Muscle of leg (tissue), 11 donors: ENCODE measurements around the gene RRP8. TPM values are rescaled to one million over a fixed set of nuclear protein-coding genes. Genes with fewer than 3 reads are reported as not detected.

ENCODE experiments used
- DNase-seq: peaks from one replicate; pipeline ENCODE4 v3.0.0; 2013
- H3K27ac ChIP-seq: one replicate; pipeline ENCODE4 v1.5.1; 2013; ENCODE audit warnings: mild to moderate bottlenecking, low read length, control low read depth
- H3K27me3 ChIP-seq: one replicate; pipeline ENCODE4 v1.6.1; 2013; ENCODE audit warnings: low read length; ENCODE audit not compliant: control insufficient read depth, insufficient read depth
- H3K36me3 ChIP-seq: one replicate; pipeline ENCODE4 v1.6.1; 2013; ENCODE audit warnings: low read length; ENCODE audit not compliant: control insufficient read depth, insufficient read depth
- H3K4me1 ChIP-seq: one replicate; pipeline ENCODE4 v1.6.1; 2013; ENCODE audit warnings: low read length; ENCODE audit not compliant: control insufficient read depth, insufficient read depth
- H3K4me3 ChIP-seq: one replicate; pipeline ENCODE4 v1.5.1; 2013; ENCODE audit warnings: low read length, control low read depth
- H3K9me3 ChIP-seq: replicated peaks from 2 replicates; pipeline ENCODE4 v1.6.1; 2013; ENCODE audit warnings: low read depth, low read length; ENCODE audit not compliant: control insufficient read depth
- WGBS: methylation state at CpG from one replicate; pipeline ENCODE4 v1.1.5; 2013; ENCODE audit warnings: missing lambda C conversion rate; ENCODE audit not compliant: insufficient coverage; 5-methylcytosine and 5-hydroxymethylcytosine counted together
- polyA plus RNA-seq, 8 donors: library from polyadenylated mRNA; unstranded; fragments of 120-200 nt; gene quantifications; one replicate each; pipeline versions ENCODE4 v1.2.1 to v1.2.3, GENCODE V29; 2013; ENCODE audit warnings: inconsistent platforms in 1 of 8, low replicate concordance in 1 of 8; ENCODE audit not compliant: insufficient read length in 8 of 8, insufficient read depth in 1 of 8
- total RNA-seq: library from RNA; stranded (reverse); fragments of 120-200 nt; gene quantifications from one replicate; pipeline ENCODE4 v1.2.4, GENCODE V29; 2013

The RRP8 gene
- total and polyA plus RNA-seq, 9 donors, result 16.7 to 24.3 (median 19.1) TPM

DNA sequence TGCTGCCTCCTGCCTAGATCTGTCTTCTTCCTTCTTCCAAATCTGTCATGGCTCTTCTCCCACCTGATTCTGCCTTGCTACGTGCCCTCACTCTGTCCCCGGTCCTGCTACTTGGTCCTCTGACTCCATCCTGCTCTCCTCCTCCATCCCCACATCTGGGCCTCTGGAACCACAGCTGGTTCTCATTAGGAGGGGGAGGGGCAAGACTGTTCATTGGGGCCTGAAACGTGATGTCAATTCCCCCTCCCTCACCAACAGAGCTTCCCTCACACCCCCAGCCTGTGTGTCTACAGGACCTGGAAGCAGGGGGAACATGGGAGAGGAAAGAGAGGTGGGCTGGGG lies 43.1 kb upstream of the RRP8 start:
- H3K27ac ChIP-seq, result peak overlapping the region; percentile 89
- peak overlapping the region; percentile 21 for H3K4me3 ChIP-seq
- no peaks in the 10 kb centered on the region for H3K27me3 ChIP-seq
- H3K9me3 ChIP-seq, result no peaks in the 10 kb centered on the region
- DNase-seq, result peak; percentile 98
- peaks cover 31% of the 10 kb centered on the region for H3K4me1 ChIP-seq
- peaks cover 26% of the 10 kb centered on the region for H3K36me3 ChIP-seq
- WGBS, result no CpG with 5 or more reads among the region's 3 CpGs

DNA sequence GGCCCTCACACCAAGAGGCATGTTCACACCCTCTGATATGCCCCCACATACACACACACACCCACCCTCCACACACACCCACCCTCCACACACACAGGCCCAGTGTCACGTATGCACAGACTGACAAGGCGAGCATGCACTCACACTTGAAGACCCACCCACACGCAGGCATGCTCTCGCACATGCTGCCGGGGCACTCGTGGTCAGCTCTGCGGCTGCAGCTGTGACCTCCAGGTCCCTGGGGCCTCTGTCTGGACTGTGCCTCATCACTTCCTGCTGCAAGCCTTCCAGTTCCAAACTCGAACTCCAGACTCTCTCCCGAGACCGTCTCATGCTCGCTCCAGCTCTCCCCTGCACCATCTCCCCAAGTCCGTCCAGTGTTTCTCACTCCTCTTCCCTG lies 42.7 kb upstream of the RRP8 start:
- peaks cover 31% of the 10 kb centered on the region for H3K4me1 ChIP-seq
- no peaks in the 10 kb centered on the region for H3K27me3 ChIP-seq
- H3K9me3 ChIP-seq, result no peaks in the 10 kb centered on the region
- peaks cover 28% of the 10 kb centered on the region for H3K36me3 ChIP-seq
- H3K4me3 ChIP-seq, result peak overlapping the region; percentile 21
- 13% methylated on average over 12 of the region's 12 CpGs for WGBS
- DNase-seq, result peak; percentile 96
- peak overlapping the region; percentile 89 for H3K27ac ChIP-seq

DNA sequence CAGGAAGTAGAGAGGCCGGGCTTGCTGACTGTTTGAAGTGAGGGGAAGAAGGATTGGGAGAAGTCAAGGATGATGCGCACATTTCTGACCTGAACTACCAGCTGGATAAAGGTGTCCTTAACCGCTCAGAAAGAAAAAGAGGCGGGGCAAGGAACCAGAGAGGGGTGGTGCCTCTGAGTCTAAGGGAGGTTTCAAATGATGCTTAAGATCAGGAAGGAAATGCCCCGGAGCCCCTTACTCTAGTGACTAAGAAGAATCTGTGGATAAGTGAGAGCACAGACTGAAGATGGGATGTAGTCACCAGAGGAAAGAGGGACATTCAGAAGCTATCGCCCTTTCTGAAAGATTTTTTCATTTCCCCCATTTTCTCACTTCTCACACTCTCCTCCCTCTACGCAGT lies 39.5 kb upstream of the RRP8 start:
- 77% methylated on average over 6 of the region's 7 CpGs for whole genome bisulfite sequencing
- H3K9me3 ChIP-seq, result no peaks in the 10 kb centered on the region
- H3K36me3 ChIP-seq, result peaks cover 44% of the 10 kb centered on the region
- no peak overlapping the region for H3K4me3 ChIP-seq
- H3K27me3 ChIP-seq, result no peaks in the 10 kb centered on the region
- no peak for DNase-seq
- H3K27ac ChIP-seq, result no peak overlapping the region
- peaks cover 44% of the 10 kb centered on the region for H3K4me1 ChIP-seq

DNA sequence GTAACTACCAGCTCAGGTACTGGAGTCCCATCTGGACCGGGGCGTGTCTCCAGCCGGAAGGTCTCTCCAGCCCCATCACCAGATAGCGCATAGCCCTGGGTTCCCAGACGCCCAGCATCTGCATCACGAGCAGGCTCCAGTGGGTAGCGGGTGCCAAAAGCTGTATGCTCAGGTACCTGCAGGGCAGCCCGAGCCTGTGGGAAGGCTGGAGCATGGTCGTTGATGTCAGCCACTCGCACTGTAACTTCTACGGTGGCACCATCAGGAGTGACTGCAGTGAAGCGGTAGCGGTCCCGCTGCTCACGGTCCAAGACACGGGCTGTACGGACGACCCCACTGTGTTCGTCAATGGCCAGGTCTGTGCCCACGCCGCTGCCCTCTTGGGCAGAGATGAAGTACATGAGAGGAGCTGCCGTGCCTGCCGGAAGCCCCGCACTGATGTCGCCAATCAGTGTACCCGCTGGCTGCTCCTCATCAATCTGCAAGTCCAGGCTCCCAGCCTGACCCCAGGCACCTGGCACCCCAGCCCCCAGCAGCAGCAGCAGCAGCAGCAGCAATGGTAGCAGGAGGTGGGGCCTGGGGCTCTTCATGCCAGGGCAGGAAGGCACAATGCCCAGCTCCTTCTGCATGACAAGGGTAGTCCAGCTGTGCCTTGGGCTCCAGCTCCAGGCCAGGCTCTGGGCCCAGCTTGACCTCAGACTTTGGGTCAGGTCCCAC lies 37.7 kb upstream of the RRP8 start:
- no peak overlapping the region for H3K27ac ChIP-seq
- peaks cover 53% of the 10 kb centered on the region for H3K36me3 ChIP-seq
- no peaks in the 10 kb centered on the region for H3K27me3 ChIP-seq
- H3K9me3 ChIP-seq, result no peaks in the 10 kb centered on the region
- H3K4me1 ChIP-seq, result peaks cover 41% of the 10 kb centered on the region
- no peak for DNase-seq
- 91% methylated on average over 26 of the region's 26 CpGs for WGBS
- no peak overlapping the region for H3K4me3 ChIP-seq

DNA sequence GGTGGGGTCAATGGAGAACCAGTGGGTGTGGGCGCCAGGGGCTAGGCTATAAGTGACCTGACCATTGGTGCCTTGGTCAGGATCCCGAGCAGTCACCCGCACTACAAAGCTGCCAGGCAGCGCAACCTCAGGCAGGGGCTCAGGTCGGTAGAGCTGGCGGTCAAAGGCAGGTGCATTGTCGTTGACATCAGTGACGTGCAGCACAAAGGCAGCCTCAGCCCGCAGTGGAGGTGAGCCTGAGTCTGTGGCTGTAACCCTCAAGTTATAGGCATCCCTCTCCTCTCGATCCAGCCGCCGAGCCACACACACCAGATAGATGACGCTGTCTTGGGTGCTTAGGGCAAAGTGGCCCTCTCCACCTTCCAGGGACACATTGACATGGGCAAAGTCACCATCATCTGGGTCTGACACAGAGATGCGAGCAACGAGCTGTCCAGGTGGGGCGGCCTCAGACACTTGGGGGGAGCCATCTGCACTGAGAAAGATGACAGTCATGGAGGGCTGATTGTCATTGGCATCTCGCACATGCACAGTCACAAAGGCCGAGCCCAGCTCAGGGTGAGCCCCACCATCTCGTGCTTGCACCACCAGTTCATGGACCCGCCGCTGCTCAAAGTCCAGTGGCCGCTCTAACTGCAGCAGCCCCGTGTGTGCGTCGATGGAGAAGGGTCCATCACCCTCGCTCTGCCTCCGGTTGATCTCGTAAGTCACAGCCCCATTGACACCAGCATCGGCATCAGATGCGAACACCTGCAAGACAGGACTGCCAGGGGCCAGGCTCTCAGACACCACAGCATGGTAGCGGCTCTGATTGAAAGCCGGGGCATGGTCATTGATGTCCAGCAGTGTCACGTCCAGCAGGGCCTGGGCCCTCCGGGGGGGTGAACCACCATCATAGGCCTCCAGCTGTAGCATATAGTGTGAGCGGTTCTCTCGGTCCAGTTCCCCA lies 36.9 kb upstream of the RRP8 start:
- H3K9me3 ChIP-seq, result no peaks in the 10 kb centered on the region
- no peak overlapping the region for H3K27ac ChIP-seq
- no peaks in the 10 kb centered on the region for H3K27me3 ChIP-seq
- H3K4me1 ChIP-seq, result peaks cover 43% of the 10 kb centered on the region
- 93% methylated on average over 36 of the region's 36 CpGs for WGBS
- no peak for DNase-seq
- H3K4me3 ChIP-seq, result no peak overlapping the region
- peaks cover 53% of the 10 kb centered on the region for H3K36me3 ChIP-seq

DNA sequence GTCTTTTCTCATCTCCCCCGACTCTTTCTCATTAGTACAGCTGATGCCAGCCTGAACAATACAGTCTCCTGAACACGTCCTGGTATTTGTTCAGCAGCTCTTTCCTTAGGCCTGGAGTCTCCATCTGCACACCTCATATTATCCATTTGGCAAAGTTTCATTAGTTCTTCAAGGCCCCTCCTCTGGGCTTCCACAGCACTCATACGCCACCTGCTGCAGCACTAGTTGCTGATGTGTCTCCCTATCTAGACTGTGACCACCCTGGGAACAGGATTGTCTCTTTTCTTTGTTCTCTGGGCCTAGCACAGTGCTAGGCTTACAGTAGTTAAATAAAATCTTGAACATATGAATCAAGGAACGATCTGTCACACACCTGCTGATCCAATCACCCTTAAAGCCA lies 35.0 kb upstream of the RRP8 start:
- WGBS, result 47% methylated on average over 4 of the region's 4 CpGs
- H3K27ac ChIP-seq, result peak overlapping the region; percentile 55
- no peaks in the 10 kb centered on the region for H3K9me3 ChIP-seq
- H3K36me3 ChIP-seq, result peaks cover 56% of the 10 kb centered on the region
- H3K4me3 ChIP-seq, result no peak overlapping the region
- H3K4me1 ChIP-seq, result peaks cover 44% of the 10 kb centered on the region
- no peaks in the 10 kb centered on the region for H3K27me3 ChIP-seq
- DNase-seq, result peak; percentile 63

DNA sequence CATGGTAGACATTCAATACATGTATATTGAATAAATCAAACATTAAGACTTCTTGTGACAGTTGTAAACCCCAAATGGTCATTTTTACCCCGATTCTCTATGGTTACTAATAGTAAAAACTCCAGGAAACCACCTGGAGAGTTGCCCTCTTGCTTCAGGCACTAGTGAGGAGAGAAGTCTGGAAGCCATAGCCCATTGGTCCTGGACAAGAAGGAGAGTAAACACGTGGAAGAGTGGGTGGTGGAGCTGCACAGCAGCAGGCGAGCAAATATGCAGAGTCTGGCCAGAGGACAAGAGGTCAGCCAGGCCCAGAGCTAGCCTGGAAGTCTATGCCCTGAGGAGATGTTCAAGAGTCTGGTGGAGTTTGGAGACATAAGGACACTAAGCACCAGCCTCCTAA lies 34.5 kb upstream of the RRP8 start:
- 0% methylated on average over 2 of the region's 3 CpGs for WGBS
- Histone ChIP-seq H3K9me3 (no peaks in the 10 kb centered on the region), H3K36me3 (peaks cover 62% of the 10 kb centered on the region), H3K4me1 (peaks cover 44% of the 10 kb centered on the region), H3K27ac (peak overlapping the region; percentile 55), H3K27me3 (no peaks in the 10 kb centered on the region), H3K4me3 (no peak overlapping the region)
- DNase-seq, result peak; percentile 73

DNA sequence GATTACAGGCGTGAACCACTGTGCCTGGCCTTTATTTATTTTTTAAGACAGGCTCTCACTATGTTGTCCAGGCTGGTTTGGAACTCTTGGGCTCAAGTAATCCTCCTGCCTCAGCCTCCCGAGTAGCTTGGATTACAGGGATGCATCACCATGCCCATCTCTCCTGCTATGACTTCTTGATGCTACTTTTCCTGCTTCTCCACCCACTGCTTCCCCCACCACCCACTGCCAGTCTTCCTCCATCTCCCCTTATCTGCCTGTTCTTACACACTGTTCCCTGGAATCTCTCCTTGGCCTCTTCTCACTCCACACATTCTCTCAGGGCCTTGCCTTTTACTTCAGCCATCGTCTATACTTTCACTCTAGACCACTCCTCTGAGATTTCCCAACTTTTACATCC lies 33.1 kb upstream of the RRP8 start:
- Histone ChIP-seq H3K36me3 (peaks cover 74% of the 10 kb centered on the region), H3K4me1 (peaks cover 44% of the 10 kb centered on the region), H3K9me3 (no peaks in the 10 kb centered on the region), H3K27me3 (no peaks in the 10 kb centered on the region), H3K4me3 (no peak overlapping the region), H3K27ac (peak overlapping the region; percentile 80)
- 44% methylated on average over 3 of the region's 3 CpGs for WGBS
- DNase-seq, result no peak

DNA sequence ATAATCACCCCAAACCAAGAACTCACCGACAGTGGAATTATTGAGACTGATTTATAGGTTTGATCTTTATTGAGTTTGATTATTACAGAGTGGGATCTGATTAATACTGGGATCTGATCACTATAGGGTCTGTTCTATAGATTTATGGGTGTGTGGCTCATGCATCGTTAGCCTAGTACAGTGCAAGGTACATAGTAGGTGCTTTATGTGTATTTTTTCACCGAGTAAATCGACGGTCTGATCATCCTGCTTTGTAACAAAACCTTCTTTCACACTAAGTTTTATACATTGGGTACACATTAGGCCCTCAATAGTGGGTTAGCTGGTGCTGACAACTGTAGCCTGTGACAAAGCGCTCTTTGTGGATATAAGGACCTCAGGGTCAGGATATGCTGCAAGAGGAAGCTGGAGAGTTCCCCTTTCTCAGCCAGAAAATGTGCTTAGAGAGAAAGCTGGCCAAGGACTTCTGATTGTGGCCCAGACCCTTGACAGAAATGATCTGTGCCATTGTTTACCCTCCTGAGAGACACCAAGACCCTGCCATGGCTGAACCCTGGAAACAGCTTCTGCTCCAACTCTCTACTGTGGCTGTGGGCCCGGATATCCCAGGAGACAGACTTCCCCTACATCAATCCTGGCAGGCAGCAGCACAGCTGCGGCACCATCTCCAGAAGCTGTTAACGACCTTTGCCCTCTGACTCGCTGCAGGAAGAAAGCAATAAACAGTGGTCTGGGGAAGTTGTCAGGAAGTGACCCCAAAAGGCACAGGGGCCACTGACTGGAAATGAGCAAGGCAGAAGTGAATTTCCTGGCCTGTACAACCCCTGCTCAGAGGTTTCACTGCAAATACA lies 31.9 kb upstream of the RRP8 start:
- peak; percentile 82 for DNase-seq
- 13% methylated on average over 3 of the region's 10 CpGs for WGBS
- Histone ChIP-seq H3K27me3 (no peaks in the 10 kb centered on the region), H3K4me3 (no peak overlapping the region), H3K4me1 (peaks cover 44% of the 10 kb centered on the region), H3K36me3 (peaks cover 74% of the 10 kb centered on the region), H3K9me3 (no peaks in the 10 kb centered on the region), H3K27ac (peak overlapping the region; percentile 80)

DNA sequence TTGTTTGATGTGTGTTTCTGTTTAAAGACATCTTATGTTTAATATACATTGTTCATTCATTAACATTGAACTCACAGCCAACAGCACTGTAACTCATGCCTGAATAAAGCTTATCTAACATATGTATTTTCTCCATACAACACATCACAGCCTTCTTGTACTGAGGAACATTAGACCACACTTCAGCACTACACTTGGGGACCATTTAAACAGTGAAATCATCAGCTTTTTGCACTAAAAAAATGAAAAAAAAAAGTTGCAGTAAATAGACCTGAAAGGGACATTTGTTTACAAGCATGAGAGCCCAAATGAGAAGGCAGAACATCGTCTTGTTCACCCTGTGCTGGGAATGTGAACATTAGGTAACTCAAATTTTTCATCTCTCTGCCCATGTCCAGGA lies 31.1 kb upstream of the RRP8 start:
- no CpG with 5 or more reads among the region's 1 CpG for WGBS
- DNase-seq, result no peak
- Histone ChIP-seq H3K27me3 (no peaks in the 10 kb centered on the region), H3K36me3 (peaks cover 71% of the 10 kb centered on the region), H3K9me3 (no peaks in the 10 kb centered on the region), H3K4me1 (peaks cover 41% of the 10 kb centered on the region), H3K27ac (no peak overlapping the region), H3K4me3 (no peak overlapping the region)
